AG20443 (cell line): Measurements from ENCODE around the gene HMGB4.
A peak's percentile ranks its signal among the peaks of the same experiment; 100 is the strongest.

Source experiments
- DNase-seq: peaks from one replicate; pipeline ENCODE4 v3.0.0; 2012; ENCODE audit warnings: low spot score, mixed read lengths

HMGB4 gene

GRCh38 chr1:33863779-33864178 is at the start of gene HMGB4:
HMGB4 (plus strand) TSS chr1:33864079; CDS start chr1:33864192, 113 bp downstream.
- no peak for DNase-seq

GRCh38 chr1:33814166-33814565 is 49.7 kb upstream of the HMGB4 start:
- DNase-seq: peak; percentile 24

GRCh38 chr1:33815061-33815460 is 48.8 kb upstream of the HMGB4 start:
- DNase-seq: peak; percentile 58

GRCh38 chr1:33818071-33818470 is 45.8 kb upstream of the HMGB4 start:
- DNase-seq: no peak

GRCh38 chr1:33819290-33819912 is 44.5 kb upstream of the HMGB4 start:
- DNase-seq: no peak

- DNase-seq: no peak
These were observed 44.0 kb upstream of the HMGB4 start for GRCh38 chr1:33819913-33820311.

GRCh38 chr1:33820804-33821203 is 43.1 kb upstream of the HMGB4 start:
- DNase-seq: no peak

GRCh38 chr1:33821291-33821690 is 42.6 kb upstream of the HMGB4 start:
- DNase-seq: no peak

- no peak for DNase-seq
These were observed 41.5 kb upstream of the HMGB4 start for GRCh38 chr1:33822396-33822795.

- no peak for DNase-seq
These were observed 40.5 kb upstream of the HMGB4 start for GRCh38 chr1:33823401-33823800.

GRCh38 chr1:33823830-33824229 is 40.0 kb upstream of the HMGB4 start:
- DNase-seq: no peak

GRCh38 chr1:33824321-33824720 is 39.6 kb upstream of the HMGB4 start:
- DNase-seq: no peak

GRCh38 chr1:33824971-33825370 is 38.9 kb upstream of the HMGB4 start:
- no peak for DNase-seq

- no peak for DNase-seq
These were observed 38.4 kb upstream of the HMGB4 start for GRCh38 chr1:33825506-33825905.

GRCh38 chr1:33826311-33826710 is 37.6 kb upstream of the HMGB4 start:
- DNase-seq: no peak

- DNase-seq: no peak
These were observed 37.2 kb upstream of the HMGB4 start for GRCh38 chr1:33826711-33827110.

- DNase-seq: no peak
These were observed 35.8 kb upstream of the HMGB4 start for GRCh38 chr1:33828059-33828458.

- DNase-seq: no peak
These were observed 35.2 kb upstream of the HMGB4 start for GRCh38 chr1:33828654-33829053.

- DNase-seq: no peak
These were observed 27.0 kb upstream of the HMGB4 start for GRCh38 chr1:33836911-33837310.

GRCh38 chr1:33837635-33838034 is 26.2 kb upstream of the HMGB4 start:
- DNase-seq: no peak

- DNase-seq: peak; percentile 18
These were observed 22.4 kb upstream of the HMGB4 start for GRCh38 chr1:33841494-33841893.

- DNase-seq: no peak
These were observed 21.5 kb upstream of the HMGB4 start for GRCh38 chr1:33842348-33842747.

GRCh38 chr1:33844166-33844565 is 19.7 kb upstream of the HMGB4 start:
- no peak for DNase-seq

- DNase-seq: no peak
These were observed 17.0 kb upstream of the HMGB4 start for GRCh38 chr1:33846861-33847260.
